Stimulated activated CD4-positive, alpha-beta T cell treated with anti-CD3 and anti-CD28 coated beads, Interleukin-4, amount 100 ng/mL, for 24 hours (primary cell): ENCODE measurements around the gene MINK1.
"Not testable (repeated sequence)": the region's sequence is repeated elsewhere in the genome, so short reads cannot be mapped to it uniquely, and the experiment has no call there.

Source experiments
- DNase-seq: peaks from one replicate; pipeline ENCODE4 v3.0.0-alpha.2; 2020

The MINK1 gene

GRCh38 chr17:4900231-4901107 lies 67.3 kb downstream of the MINK1 start:
- peak; percentile 43 for DNase-seq

- no peak for DNase-seq
These were observed 68.0 kb downstream of the MINK1 start for GRCh38 chr17:4901108-4901647.

GRCh38 chr17:4901648-4902344 lies 68.7 kb downstream of the MINK1 start:
- DNase-seq = no peak

GRCh38 chr17:4902540-4902939 lies 69.4 kb downstream of the MINK1 start:
- DNase-seq = no peak

GRCh38 chr17:4903051-4903818 lies 70.1 kb downstream of the MINK1 start, which contains the start of gene CHRNE:
TSS of gene CHRNE (minus strand) at chr17:4903098. CDS start at chr17:4903063, 35 bp downstream.
- DNase-seq = peak; percentile 83

- DNase-seq = not testable (repeated sequence)
These were observed 73.5 kb downstream of the MINK1 start for GRCh38 chr17:4906642-4907041.

- DNase-seq = no peak
These were observed 75.2 kb downstream of the MINK1 start for GRCh38 chr17:4908301-4908700.

GRCh38 chr17:4908711-4909496 lies 75.8 kb downstream of the MINK1 start:
- DNase-seq = peak; percentile 75

- no peak for DNase-seq
These were observed 80.9 kb downstream of the MINK1 start for GRCh38 chr17:4913994-4914393.

- DNase-seq = not testable (repeated sequence)
These were observed 81.4 kb downstream of the MINK1 start for GRCh38 chr17:4914551-4914950.

GRCh38 chr17:4919511-4920047 lies 86.4 kb downstream of the MINK1 start:
- DNase-seq = no peak

GRCh38 chr17:4920351-4921048 lies 87.4 kb downstream of the MINK1 start:
- no peak for DNase-seq

GRCh38 chr17:4921320-4921719 lies 88.2 kb downstream of the MINK1 start:
- DNase-seq = no peak

- not testable (repeated sequence) for DNase-seq
These were observed 93.6 kb downstream of the MINK1 start for GRCh38 chr17:4926577-4927335.

GRCh38 chr17:4928881-4929280 lies 95.7 kb downstream of the MINK1 start:
- no peak for DNase-seq

GRCh38 chr17:4931963-4932362 lies 98.8 kb downstream of the MINK1 start, which contains the start of gene GP1BA:
TSS of gene GP1BA (plus strand) at chr17:4932277. CDS start at chr17:4932605, 328 bp downstream.
- DNase-seq = no peak

- DNase-seq = no peak
These were observed 99.6 kb downstream of the MINK1 start for GRCh38 chr17:4932756-4933155.

GRCh38 chr17:4933646-4934045 lies 100.5 kb downstream of the MINK1 start:
- no peak for DNase-seq

- DNase-seq = no peak
These were observed 101.2 kb downstream of the MINK1 start for GRCh38 chr17:4934173-4934979.
